ENCODE results near the gene SH2D2A. TPM values are rescaled to one million over a fixed set of nuclear protein-coding genes. Genes with fewer than 3 reads are reported as not detected.
A peak's percentile ranks its signal among the peaks of the same experiment; 100 is the strongest.

SH2D2A gene
- total RNA-seq, 1 donor from 2014 or later = 1.4 TPM

GRCh38 chr1:156823210-156823790, 6.7 kb upstream of the SH2D2A start:
- ATAC-seq = no peak

- no peak for ATAC-seq
These were observed 6.0 kb upstream of the SH2D2A start for GRCh38 chr1:156822680-156823079.

- no peak for ATAC-seq
These were observed 5.2 kb upstream of the SH2D2A start for GRCh38 chr1:156821801-156822200.

- ATAC-seq = no peak
These were observed 656 bp downstream of the SH2D2A start for GRCh38 chr1:156815961-156816422.

- peak; percentile 20 for ATAC-seq
These were observed 1.3 kb downstream of the SH2D2A start for GRCh38 chr1:156815307-156815826.

GRCh38 chr1:156814571-156815260, 1.9 kb downstream of the SH2D2A start:
- ATAC-seq = peak; percentile 53

- peak; percentile 75 for ATAC-seq
These were observed 2.7 kb downstream of the SH2D2A start for GRCh38 chr1:156813750-156814570.

GRCh38 chr1:156813298-156813697, 3.4 kb downstream of the SH2D2A start:
- ATAC-seq = no peak

GRCh38 chr1:156812293-156812990, 4.2 kb downstream of the SH2D2A start:
- ATAC-seq = no peak

- no peak for ATAC-seq
These were observed 5.5 kb downstream of the SH2D2A start for GRCh38 chr1:156811168-156811567.

GRCh38 chr1:156809711-156810366, 6.8 kb downstream of the SH2D2A start:
- no peak for ATAC-seq

GRCh38 chr1:156809281-156809680, 7.4 kb downstream of the SH2D2A start:
- ATAC-seq = no peak

- no peak for ATAC-seq
These were observed 8.2 kb downstream of the SH2D2A start for GRCh38 chr1:156808186-156809030.

GRCh38 chr1:156807627-156808026, 9.0 kb downstream of the SH2D2A start:
- no peak for ATAC-seq

- ATAC-seq = no peak
These were observed 9.9 kb downstream of the SH2D2A start for GRCh38 chr1:156806512-156807440.

GRCh38 chr1:156805766-156806511, 10.7 kb downstream of the SH2D2A start:
- peak; percentile 32 for ATAC-seq

GRCh38 chr1:156804572-156805243, 11.9 kb downstream of the SH2D2A start:
- ATAC-seq = no peak

GRCh38 chr1:156804026-156804425, 12.6 kb downstream of the SH2D2A start:
- no peak for ATAC-seq
